KOPT-K1 (cell line): ENCODE results near the gene ZNF747.
"Not testable (repeated sequence)": the region's sequence is repeated elsewhere in the genome, so short reads cannot be mapped to it uniquely, and the experiment has no call there.

Experiments
- H3K27ac ChIP-seq: fragments of 200-600 bp; sonication (generic); 2 replicates; pipeline ENCODE4 v1.5.1; 2016; ENCODE audit warnings: antibody characterized with exemption, mild to moderate bottlenecking, low read depth, low read length; ENCODE audit not compliant: poor library complexity, severe bottlenecking
- H3K36me3 ChIP-seq: fragments of 200-600 bp; sonication (generic); 2 replicates; pipeline ENCODE4 v1.5.1; 2017; ENCODE audit warnings: antibody characterized with exemption, mild to moderate bottlenecking, low read length, moderate library complexity; ENCODE audit not compliant: insufficient read depth
- H3K9me3 ChIP-seq: fragments of 200-600 bp; sonication (generic); 2 replicates; pipeline ENCODE4 v1.5.1; 2017; ENCODE audit warnings: antibody characterized with exemption, low read length, mild to moderate bottlenecking; ENCODE audit not compliant: insufficient read depth, poor library complexity, severe bottlenecking

Gene ZNF747

GRCh38 chr16:30548416-30549253, 14.0 kb upstream of the ZNF747 start:
- H3K9me3 ChIP-seq, result no peaks in the 10 kb centered on the region
- no peak overlapping the region for H3K27ac ChIP-seq
- peaks cover 10% of the 10 kb centered on the region for H3K36me3 ChIP-seq

GRCh38 chr16:30546115-30546514, 11.5 kb upstream of the ZNF747 start:
- Histone ChIP-seq H3K36me3 (no peaks in the 10 kb centered on the region), H3K27ac (no peak overlapping the region)

GRCh38 chr16:30543067-30543466, 8.4 kb upstream of the ZNF747 start:
- Histone ChIP-seq H3K9me3 (no peaks in the 10 kb centered on the region), H3K36me3 (no peaks in the 10 kb centered on the region), H3K27ac (no peak overlapping the region)

More at GRCh38 chr16:30546115-30546514, 11.5 kb upstream of the ZNF747 start:
- no peaks in the 10 kb centered on the region for H3K9me3 ChIP-seq

GRCh38 chr16:30541502-30542329, 7.1 kb upstream of the ZNF747 start:
- Histone ChIP-seq H3K36me3 (no peaks in the 10 kb centered on the region), H3K27ac (no peak overlapping the region)

GRCh38 chr16:30540916-30541464, 6.3 kb upstream of the ZNF747 start:
- not testable (repeated sequence) for H3K36me3 ChIP-seq, H3K27ac ChIP-seq, H3K9me3 ChIP-seq

More at GRCh38 chr16:30541502-30542329, 7.1 kb upstream of the ZNF747 start:
- H3K9me3 ChIP-seq, result no peaks in the 10 kb centered on the region

GRCh38 chr16:30539986-30540526, 5.4 kb upstream of the ZNF747 start:
- H3K9me3 ChIP-seq, H3K36me3 ChIP-seq, H3K27ac ChIP-seq: not testable (repeated sequence)

- no peak overlapping the region for H3K27ac ChIP-seq
Measured at GRCh38 chr16:30539000-30539964, 4.6 kb upstream of the ZNF747 start.

GRCh38 chr16:30536391-30537024, 1.9 kb upstream of the ZNF747 start:
- H3K9me3 ChIP-seq, result not testable (repeated sequence)
- Histone ChIP-seq H3K27ac (peak overlapping the region; percentile 96), H3K36me3 (peaks cover 17% of the 10 kb centered on the region)

More at GRCh38 chr16:30539000-30539964, 4.6 kb upstream of the ZNF747 start:
- H3K9me3 ChIP-seq, result no peaks in the 10 kb centered on the region
- no peaks in the 10 kb centered on the region for H3K36me3 ChIP-seq

GRCh38 chr16:30535777-30536190, 1.1 kb upstream of the ZNF747 start:
- no peaks in the 10 kb centered on the region for H3K9me3 ChIP-seq
- peak overlapping the region; percentile 96 for H3K27ac ChIP-seq
- H3K36me3 ChIP-seq, result peaks cover 24% of the 10 kb centered on the region

GRCh38 chr16:30535106-30535776, 583 bp upstream of the ZNF747 start:
- Histone ChIP-seq H3K36me3 (peaks cover 30% of the 10 kb centered on the region), H3K9me3 (no peaks in the 10 kb centered on the region), H3K27ac (peak overlapping the region; percentile 96)

GRCh38 chr16:30533748-30534367, 800 bp downstream of the ZNF747 start:
- H3K27ac ChIP-seq, result peak overlapping the region; percentile 96
- no peaks in the 10 kb centered on the region for H3K9me3 ChIP-seq
- peaks cover 31% of the 10 kb centered on the region for H3K36me3 ChIP-seq

- H3K9me3 ChIP-seq, result no peaks in the 10 kb centered on the region
- H3K36me3 ChIP-seq, result peaks cover 31% of the 10 kb centered on the region
- peak overlapping the region; percentile 96 for H3K27ac ChIP-seq
Measured at GRCh38 chr16:30533146-30533522, 1.5 kb downstream of the ZNF747 start.
